MG63 (cell line): ENCODE results near the gene APRT. TPM values are rescaled to one million over a fixed set of nuclear protein-coding genes. Genes with fewer than 3 reads are reported as not detected.

ENCODE experiments used
- DNase-seq: peaks from one replicate; pipeline ENCODE4 v3.0.0-alpha.2; 2020
- H3K27me3 ChIP-seq: fragments of 250-450 bp; sonication (Bioruptor Pico); 2 replicates; pipeline ENCODE4 v1.5.1; 2020; ENCODE audit warnings: mild to moderate bottlenecking, moderate library complexity
- H3K36me3 ChIP-seq: fragments of 250-450 bp; sonication (Bioruptor Pico); 2 replicates; pipeline ENCODE4 v1.5.1; 2020; ENCODE audit warnings: mild to moderate bottlenecking, moderate library complexity
- H3K4me3 ChIP-seq: fragments of 250-450 bp; sonication (Bioruptor Pico); 2 replicates; pipeline ENCODE4 v1.5.1; 2020; ENCODE audit warnings: mild to moderate bottlenecking, moderate library complexity
- H3K9me3 ChIP-seq: fragments of 250-450 bp; sonication (Bioruptor Pico); 2 replicates; pipeline ENCODE4 v1.5.1; 2020; ENCODE audit warnings: mild to moderate bottlenecking, moderate library complexity
- total RNA-seq: library from RNA; depleted of rRNA; stranded (reverse); fragments of >200 nt; shearing (Covaris generic); gene quantifications from 2 replicates; pipeline ENCODE4 v1.2.3, GENCODE V29; 2014; ENCODE audit warnings: low replicate concordance

The APRT gene
- total RNA-seq, 1 experiment from 2014 or later = 290 TPM

DNA sequence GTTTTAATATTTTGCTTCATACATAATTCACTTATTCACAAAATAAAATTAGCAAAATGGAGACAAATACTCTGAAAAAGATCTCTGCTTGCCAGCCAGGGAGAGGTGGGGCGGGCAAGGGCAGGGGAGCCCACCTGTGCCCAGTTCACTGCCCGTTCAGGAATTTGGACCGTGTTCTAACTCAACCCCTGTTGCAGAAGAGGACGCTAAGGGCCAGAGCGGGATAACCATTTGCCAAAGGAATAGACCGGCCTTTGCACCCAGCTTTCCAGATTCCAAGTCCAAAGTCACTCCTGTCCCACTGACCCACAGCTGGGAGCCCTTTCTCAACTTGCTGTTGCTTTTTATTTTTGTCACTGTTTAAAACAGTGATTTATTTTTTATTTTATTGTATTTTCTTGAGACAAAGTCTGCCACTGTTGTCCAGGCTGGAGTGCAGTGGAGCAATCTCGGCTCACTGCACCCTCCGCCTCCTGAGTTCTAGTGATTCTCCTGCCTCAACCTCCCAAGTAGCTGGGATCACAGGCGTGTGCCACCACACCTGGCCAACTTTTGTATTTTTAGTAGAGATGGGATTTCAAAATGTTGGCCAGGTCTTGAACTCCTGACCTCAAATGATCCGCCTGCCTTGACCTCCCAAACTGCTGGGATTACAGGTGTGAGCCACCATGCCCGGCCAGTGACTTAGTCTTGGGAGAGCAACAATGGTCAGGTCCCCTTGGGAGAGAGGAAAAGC, 24.0 kb downstream of the APRT start:
- H3K36me3 ChIP-seq = no peaks in the 10 kb centered on the region
- H3K27me3 ChIP-seq = no peaks in the 10 kb centered on the region
- no peak for DNase-seq
- no peak overlapping the region for H3K4me3 ChIP-seq
- no peaks in the 10 kb centered on the region for H3K9me3 ChIP-seq

DNA sequence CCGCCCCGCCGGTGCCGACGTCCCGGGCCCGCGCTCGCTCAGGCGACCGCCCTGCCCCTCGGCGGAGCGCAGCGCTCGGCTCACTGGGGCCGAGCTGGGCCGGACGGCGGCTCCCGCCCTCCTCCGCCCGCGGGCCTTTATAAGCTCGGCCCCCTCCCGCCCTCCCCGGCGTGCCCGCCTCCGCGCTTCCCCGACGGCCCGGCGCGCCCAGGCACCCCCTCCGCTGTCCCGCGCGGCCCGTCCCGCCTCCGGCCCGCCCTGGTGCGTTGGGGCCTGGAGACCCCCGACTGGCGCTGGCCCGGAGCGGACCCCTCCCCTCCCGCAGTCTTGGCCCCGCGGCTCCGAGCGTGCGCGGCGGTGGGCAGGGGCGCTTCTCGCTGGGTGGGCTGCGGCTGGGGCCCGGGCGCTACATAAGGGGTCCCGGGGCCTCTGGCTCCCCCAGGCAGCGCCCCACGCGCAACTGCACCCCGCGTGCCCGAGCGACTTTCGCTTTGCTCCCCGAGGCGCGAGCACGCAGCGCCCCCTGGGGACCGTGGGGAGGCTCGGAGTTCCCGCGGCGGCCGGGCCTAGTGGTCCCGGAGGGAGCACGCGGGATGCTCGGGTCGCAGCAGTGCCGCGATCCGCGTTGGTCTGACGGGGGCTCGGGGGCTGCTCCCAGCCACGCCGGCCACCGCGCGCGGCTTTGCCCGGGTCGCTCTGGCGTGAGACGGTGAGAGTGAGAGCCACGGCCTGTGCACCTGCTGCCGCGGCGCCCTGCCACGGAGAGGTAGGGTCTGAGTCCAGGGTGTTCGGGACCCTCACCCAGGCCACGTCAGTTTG, 26.4 kb downstream of the APRT start, which contains the start of gene PIEZO1:
Gene PIEZO1 (minus strand): TSS at position 115 of the 819 bp plus-strand sequence. CDS start 256 bp downstream, outside the sequence.
- Histone ChIP-seq H3K27me3 (no peaks in the 10 kb centered on the region), H3K9me3 (no peaks in the 10 kb centered on the region), H3K4me3 (peak within 1 kb of the TSS; percentile 65), H3K36me3 (no peaks in the 10 kb centered on the region)
- peak; percentile 64 for DNase-seq

DNA sequence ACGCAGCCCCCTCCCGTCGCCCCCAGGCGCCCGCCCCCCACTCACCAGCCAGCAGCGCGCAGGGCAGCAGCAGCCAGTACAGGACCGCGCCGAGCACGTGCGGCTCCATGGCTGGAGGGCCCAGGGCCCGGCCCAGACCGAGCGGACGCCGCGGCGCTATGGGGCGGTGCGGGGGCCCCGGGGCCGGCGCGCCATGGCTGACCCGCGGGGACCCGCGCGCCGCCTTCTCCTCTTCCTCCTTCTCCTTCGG, 26.9 kb downstream of the APRT start:
- Histone ChIP-seq H3K36me3 (no peaks in the 10 kb centered on the region), H3K9me3 (no peaks in the 10 kb centered on the region), H3K4me3 (peak overlapping the region; percentile 65; the same call in 1 of the 2 replicates), H3K27me3 (no peaks in the 10 kb centered on the region)
- DNase-seq = no peak

DNA sequence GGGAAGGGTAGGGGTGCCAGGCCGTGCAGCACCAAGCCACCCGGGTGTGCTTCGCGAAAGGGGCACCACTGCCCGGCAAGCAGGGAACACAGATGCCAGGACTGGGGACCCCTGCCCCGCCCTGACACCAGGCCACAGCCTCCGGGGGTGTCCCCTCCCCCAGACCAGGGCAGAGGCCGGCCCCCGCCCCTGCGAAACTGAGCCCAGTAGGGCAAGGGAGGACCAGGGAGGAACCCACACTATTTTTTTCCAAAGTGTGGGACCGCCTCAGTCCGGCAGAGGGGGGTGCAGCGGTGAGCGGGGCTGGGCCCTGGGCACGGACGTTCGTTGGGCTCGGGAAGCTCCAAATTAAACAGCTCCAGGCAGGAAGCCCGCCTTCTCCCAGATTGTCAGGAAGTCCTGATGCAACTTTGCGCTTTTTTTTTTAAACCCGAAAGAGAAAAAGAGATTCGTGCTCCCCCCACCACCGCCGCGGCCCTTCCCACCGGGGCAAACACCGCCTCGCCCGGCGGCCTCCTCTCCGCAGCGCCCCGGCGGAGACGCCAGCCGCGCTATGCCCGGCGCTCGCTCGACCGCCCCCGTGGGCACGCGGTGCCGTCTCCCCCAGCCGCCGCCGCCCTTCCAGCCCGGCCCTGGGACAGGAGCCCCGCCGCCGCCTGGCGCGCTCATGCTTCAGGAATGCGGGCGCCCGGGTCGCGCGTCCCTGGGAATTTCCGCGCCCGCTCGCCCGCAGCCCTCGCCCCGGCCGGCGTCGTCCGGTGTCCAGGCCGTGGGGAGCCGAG, 27.5 kb downstream of the APRT start:
- peak; percentile 64 for DNase-seq
- H3K27me3 ChIP-seq = no peaks in the 10 kb centered on the region
- H3K9me3 ChIP-seq = no peaks in the 10 kb centered on the region
- peak overlapping the region; percentile 65 for H3K4me3 ChIP-seq
- no peaks in the 10 kb centered on the region for H3K36me3 ChIP-seq

DNA sequence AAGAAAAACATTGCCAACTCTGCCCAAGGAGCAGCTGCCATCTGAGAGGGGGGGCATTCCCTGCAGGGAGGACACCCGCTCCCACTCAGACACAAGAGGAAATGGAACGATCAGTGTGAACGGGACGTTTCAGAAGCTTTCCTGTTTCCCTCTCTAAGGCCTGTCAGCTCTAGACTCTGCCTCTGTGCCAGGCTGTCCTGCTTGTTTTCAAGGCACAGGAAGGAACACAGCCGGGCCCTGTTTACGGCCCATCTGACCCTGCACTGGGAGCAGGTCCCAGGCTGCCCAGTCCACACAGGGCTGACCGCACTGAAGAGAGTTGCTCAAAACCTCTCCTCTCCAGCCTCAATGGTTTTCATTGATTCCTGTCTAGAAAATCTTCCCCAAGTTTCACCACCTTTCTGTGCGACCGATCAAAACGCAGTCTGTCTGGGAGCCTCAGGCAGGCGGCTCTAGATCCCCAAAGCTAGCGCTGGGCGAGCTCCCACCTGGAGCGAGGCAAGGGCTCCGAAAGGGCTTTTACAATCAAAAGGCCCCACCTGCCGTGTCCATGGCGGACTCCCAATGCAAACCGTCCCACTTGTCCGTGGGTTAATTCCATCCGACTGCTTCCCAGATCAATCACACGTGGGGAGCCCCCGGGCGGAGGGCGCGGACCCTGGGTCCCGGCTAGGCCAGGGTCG, 28.2 kb downstream of the APRT start:
- no peak for DNase-seq
- Histone ChIP-seq H3K4me3 (peak overlapping the region; percentile 65), H3K9me3 (no peaks in the 10 kb centered on the region), H3K27me3 (no peaks in the 10 kb centered on the region), H3K36me3 (no peaks in the 10 kb centered on the region)

DNA sequence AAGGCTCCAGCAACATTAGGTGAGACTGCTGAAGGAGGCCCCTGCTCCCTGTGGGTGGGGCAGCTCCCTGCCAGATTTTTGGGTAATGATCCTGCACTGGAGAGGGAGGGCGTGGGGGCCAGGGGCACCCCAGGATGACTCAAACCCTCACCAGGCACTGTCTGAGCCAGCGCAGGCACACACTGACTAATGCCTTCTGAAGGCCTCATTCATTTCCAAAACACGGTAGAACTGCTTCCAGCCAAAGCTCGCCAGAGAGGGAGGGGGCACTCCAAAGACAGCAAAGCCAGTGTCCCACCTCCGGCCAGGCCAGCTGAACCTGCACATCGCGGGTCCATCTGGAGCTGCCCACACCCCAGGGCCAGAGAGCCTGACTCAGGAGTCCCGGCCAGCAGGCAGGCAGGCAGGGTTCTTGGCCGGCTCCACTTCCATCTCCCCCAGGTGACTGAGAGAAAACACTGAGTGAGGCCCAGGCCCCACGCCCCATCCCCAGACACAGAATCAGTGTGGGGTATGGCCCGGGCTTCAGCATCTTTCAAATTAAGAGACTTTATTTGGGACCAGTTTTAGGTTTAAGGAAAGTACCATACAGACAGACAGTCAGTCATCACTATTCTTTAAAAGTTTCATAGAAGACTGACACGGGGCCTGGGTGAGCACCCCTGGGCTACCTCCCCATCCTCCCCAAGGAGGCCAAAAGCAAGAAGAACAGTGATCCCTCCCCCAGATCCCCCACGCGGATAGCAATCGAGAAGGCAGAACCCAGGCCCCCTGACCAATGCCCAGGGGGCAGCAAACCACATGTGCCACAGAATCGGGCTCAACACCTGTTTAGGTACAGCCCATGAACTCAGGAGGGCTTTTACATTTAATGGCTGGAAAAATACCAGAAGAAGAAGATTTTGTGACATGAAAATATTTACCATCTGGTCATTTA, 29.0 kb downstream of the APRT start:
- no peaks in the 10 kb centered on the region for H3K27me3 ChIP-seq
- peak; percentile 93 for DNase-seq
- H3K9me3 ChIP-seq = no peaks in the 10 kb centered on the region
- peak overlapping the region; percentile 65 for H3K4me3 ChIP-seq
- peaks cover 3% of the 10 kb centered on the region for H3K36me3 ChIP-seq

DNA sequence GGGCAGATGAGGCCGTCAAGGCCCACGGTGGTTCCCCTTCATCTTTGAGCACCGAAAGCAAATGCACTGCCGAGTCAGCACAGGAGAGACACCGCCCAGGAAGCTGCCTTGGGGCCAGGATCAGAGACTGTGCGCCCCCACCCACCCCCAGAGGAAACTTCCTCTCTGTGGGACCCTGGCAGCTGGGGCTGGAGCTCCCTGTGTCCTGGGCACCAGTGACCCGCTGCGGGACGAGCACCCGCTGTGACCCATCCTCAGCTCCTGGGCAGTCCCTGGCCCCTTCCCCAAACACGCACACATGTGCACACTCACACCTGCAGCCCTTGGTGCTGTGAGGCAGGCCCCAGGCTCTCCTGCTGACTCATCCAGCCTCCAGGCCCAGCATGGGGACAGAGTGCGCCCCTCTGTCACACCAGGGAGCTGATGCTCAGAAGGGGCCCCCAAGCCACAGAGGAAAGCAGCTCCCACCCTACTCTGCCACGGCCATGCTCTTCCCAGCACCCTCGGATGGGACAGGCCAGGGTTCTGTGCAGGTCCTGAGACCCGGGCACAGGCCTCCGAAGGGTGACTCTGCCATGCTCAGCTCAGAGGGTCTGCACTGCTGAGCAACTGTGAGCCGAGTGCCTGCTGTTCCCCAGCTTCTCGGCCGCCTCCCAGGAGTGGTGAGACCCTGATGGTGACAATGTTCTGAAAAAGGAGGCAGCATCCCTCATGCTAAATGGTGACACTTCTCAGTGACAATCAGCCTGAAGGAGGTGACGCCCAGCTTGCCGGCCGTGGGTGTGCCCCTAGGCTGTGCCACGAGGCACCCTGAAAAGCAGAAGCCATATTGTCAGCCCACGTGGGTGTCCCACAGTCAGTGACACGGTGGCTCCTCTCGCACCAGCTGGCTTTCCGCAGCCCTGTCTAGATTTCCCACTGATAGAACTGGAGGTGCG, 30.3 kb downstream of the APRT start:
- Histone ChIP-seq H3K27me3 (no peaks in the 10 kb centered on the region), H3K36me3 (peaks cover 6% of the 10 kb centered on the region), H3K4me3 (no peak overlapping the region), H3K9me3 (no peaks in the 10 kb centered on the region)
- DNase-seq = no peak

DNA sequence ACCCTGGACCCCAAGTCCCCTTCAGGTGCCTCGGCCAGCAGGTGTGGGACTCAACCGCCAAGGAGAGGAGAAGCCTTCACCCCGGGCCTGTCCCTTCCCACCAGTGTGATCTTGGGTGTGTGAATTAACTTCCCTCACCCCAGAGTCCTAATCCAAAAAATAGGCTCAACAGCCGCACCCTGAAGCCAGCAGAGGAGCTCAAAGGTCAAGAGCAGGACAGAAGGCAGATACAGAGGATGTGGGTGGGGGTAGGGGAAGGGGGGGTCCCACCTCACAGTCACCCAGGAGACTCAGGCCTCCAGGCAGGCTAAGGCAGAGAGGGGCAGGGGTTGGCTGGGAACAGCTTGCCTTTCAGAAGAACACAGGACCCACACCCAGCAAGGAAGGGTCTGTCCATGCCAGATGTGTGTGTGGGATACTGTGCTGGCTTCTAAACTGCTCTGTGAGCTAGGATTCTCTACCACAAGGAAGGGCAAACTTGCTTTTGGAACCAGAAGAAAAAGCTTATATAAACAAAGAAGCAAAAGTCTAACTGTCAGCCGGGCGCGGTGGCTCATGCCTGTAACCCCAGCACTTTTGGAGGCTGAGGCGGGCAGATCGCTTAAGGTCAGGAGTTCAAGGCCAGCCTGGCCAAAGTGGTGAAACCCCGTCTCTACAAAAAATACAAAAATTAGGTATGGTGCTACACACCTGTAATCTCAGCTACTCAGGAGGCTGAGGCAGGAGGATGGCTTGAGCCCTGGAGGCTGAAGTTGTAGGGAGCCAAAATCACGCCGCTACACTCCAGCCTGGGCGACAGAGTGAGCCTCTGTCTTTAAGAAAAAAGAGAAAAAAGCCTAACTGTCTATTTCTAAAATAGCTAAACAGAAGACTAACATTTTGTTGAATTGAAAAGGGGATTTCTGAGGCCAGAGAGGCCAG, 31.3 kb downstream of the APRT start:
- peaks cover 6% of the 10 kb centered on the region for H3K36me3 ChIP-seq
- no peaks in the 10 kb centered on the region for H3K9me3 ChIP-seq
- H3K4me3 ChIP-seq = no peak overlapping the region
- DNase-seq = no peak
- H3K27me3 ChIP-seq = no peaks in the 10 kb centered on the region

DNA sequence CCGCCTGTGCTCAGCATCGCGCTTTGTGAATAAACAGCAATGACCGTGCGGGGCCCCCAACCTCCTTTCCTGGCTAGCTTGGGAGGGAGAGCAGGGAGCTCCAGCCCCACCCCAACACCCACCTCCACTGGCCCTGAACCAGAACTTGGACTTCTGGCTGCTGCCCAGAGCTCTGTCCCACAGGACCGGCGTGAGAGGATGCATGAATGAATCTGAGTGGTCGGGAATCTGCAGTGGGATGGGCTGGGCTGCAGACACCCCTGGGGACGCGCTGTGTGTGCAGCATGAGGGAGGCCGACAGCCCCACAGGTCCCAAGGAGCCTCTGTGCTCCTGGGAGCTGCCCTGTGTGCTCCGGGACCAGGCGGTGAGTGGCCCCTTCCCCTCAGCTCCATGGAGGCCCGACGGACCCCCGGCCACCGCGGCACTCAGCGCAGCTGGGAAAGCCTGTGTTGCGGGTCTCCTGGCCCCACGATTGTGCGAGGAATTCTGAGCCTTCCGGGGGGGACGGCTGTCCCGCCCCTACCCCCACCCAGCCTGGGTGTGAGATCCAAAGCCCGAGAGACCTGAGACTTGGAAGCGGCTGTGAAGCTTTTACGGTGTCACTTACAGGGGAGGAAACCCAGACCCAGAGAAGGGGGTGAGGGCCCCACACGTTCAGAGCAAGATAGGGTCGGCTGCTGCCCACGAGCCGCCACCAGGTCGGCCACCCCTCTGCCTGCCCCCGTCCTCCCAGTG, 32.2 kb downstream of the APRT start:
- no peak overlapping the region for H3K4me3 ChIP-seq
- H3K36me3 ChIP-seq = peaks cover 6% of the 10 kb centered on the region
- H3K9me3 ChIP-seq = no peaks in the 10 kb centered on the region
- no peak for DNase-seq
- no peaks in the 10 kb centered on the region for H3K27me3 ChIP-seq

DNA sequence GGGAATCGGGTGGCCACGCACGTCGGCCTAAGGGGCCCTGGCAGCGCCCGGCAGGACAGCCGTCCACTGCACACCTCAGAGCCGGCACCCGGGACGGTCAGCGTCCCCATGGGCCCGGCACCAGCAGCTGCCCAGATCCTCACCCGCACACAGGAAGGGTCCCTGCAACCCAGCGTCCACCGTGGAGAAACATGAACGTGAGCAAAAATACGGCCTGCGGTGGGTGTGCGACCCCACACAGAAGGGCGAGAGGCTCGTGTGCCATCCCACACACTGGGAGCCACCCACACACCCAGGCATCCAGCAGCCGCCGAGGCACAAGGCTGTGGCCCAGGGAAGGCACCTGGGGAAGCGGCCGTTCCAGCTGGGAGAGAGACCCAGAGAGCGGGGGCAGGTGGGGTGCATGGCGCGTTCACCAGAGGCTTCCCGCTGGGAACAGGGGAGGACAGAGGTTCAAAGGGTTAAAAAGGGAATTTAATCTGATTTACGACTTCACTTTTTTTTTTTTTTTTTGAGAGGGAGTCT, 33.1 kb downstream of the APRT start:
- Histone ChIP-seq H3K27me3 (no peaks in the 10 kb centered on the region), H3K4me3 (no peak overlapping the region), H3K9me3 (no peaks in the 10 kb centered on the region), H3K36me3 (peaks cover 6% of the 10 kb centered on the region)
- no peak for DNase-seq

DNA sequence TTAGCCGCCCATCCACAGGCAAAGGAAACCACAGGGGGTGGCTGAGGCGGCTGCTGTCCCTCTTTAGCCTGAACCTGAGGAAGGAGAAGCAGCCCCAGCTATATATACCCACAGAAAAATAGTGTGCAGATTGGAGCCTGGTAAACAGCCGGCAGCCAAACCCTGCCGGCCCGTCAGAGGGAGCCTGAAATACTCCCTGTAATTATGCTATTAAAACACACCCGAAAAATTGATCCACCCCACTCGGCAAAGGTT, 33.5 kb downstream of the APRT start:
- Histone ChIP-seq H3K36me3 (peaks cover 6% of the 10 kb centered on the region), H3K9me3 (no peaks in the 10 kb centered on the region), H3K4me3 (no peak overlapping the region), H3K27me3 (no peaks in the 10 kb centered on the region)
- no peak for DNase-seq

DNA sequence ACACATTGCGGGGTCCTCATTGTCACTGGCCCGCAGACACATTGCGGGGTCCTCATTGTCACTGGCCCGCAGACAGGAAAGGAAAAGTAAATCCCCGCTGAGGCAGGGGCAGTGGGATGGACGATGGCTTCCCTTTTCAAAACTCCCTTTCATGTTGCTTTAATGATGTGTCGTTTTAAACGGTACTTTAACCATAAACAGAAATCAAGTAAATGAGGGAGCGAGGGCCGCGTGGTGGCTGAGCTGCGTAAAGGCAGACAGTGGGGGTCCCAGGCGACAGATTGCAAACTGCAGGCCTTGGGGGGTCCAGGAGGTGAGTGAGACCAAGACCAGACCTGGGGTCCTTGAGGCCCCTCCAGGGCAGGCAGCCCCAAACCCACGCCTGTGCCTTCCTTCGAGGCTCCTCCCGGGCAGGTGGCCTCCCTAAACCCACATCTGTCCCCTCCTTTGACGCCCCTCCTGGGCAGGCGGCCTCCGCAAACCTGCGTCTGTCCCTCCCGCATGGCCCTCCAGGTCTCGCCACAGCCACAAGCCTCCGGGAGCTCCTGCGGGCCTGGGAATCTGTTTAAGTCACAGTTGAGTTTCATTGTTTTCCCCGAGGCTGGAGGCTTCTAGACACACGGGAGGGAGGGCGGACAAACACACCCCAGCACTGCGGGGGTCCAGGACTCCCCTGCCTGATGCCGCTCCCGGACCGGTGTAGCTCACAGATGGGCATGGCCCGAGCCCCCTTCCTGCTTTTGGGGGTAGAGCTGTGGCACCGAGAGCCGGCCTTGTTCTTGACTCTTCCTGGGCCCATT, 34.1 kb downstream of the APRT start:
- H3K36me3 ChIP-seq = peaks cover 6% of the 10 kb centered on the region
- no peak for DNase-seq

DNA sequence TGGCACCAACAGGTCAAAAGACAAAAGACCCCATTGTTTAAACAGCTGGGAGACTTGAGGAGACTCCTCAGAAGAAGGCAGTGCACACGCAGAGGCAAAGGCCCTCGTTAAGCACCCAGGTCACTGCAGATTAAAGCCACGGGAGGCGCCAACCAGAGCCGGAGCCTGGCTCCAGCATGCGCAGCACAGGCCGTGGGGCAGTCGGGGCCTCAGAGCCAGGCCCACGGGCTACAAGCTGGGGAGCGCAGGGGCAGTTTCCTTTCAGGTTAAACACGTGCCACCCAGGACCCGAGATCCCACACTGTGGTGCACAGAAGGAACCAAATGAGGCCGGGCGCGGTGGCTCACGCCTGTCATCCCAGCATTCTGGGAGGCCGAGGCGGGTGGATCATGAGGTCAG, 35.9 kb downstream of the APRT start:
- Histone ChIP-seq H3K27me3 (no peaks in the 10 kb centered on the region), H3K4me3 (no peak overlapping the region), H3K36me3 (peaks cover 6% of the 10 kb centered on the region), H3K9me3 (no peaks in the 10 kb centered on the region)
- DNase-seq = no peak

More for the DNA sequence above, 34.1 kb downstream of the APRT start:
- no peaks in the 10 kb centered on the region for H3K27me3 ChIP-seq
- no peak overlapping the region for H3K4me3 ChIP-seq
- H3K9me3 ChIP-seq = no peaks in the 10 kb centered on the region
